Glutamatergic neuron (in vitro differentiated cells): ENCODE measurements around the gene BCL2. TPM values are rescaled to one million over a fixed set of nuclear protein-coding genes. Genes with fewer than 3 reads are reported as not detected.

ENCODE experiments used
- DNase-seq: peaks from one replicate; pipeline ENCODE4 v3.0.0; 2022
- H3K27ac Mint-ChIP-seq: one replicate; pipeline ENCODE4 v1.8.0; 2020; ENCODE audit warnings: mild to moderate bottlenecking, mixed read lengths, inconsistent platforms; ENCODE audit not compliant: unreplicated experiment
- H3K27me3 Mint-ChIP-seq: one replicate; pipeline ENCODE4 v1.8.0; 2020; ENCODE audit warnings: mild to moderate bottlenecking, moderate library complexity, mixed read lengths, inconsistent platforms; ENCODE audit not compliant: unreplicated experiment
- H3K36me3 Mint-ChIP-seq: one replicate; pipeline ENCODE4 v1.8.0; 2020; ENCODE audit warnings: mild to moderate bottlenecking, mixed read lengths, inconsistent platforms; ENCODE audit not compliant: unreplicated experiment
- H3K4me1 Mint-ChIP-seq: one replicate; pipeline ENCODE4 v1.8.0; 2020; ENCODE audit warnings: mild to moderate bottlenecking, low read depth, mixed read lengths, inconsistent platforms; ENCODE audit not compliant: unreplicated experiment
- H3K4me3 Mint-ChIP-seq: one replicate; pipeline ENCODE4 v1.8.0; 2020; ENCODE audit warnings: mild to moderate bottlenecking, mixed read lengths, inconsistent platforms; ENCODE audit not compliant: unreplicated experiment
- H3K9me3 Mint-ChIP-seq: one replicate; pipeline ENCODE4 v1.8.0; 2020; ENCODE audit warnings: mild to moderate bottlenecking, moderate library complexity, mixed read lengths, inconsistent platforms; ENCODE audit not compliant: unreplicated experiment
- total RNA-seq: library from RNA; stranded (reverse); fragmentation: NEBNext Ultra II Directional; extraction: Animal tissue kit (Norgen Biotek cat#: 25700); gene quantifications from one replicate; pipeline ENCODE4 v1.2.1, GENCODE V29; 2021; ENCODE audit not compliant: unreplicated experiment
- TF ChIP-seq, protein P1 (sequence below): fragments of 200-600 bp; sonication (generic); IDR thresholded peaks from one replicate; pipeline ENCODE4 v1.5.0; 2021; ENCODE audit not compliant: partially characterized antibody, unreplicated experiment

The BCL2 gene
- total RNA-seq, 1 donor from 2014 or later, result 6.8 TPM

DNA sequence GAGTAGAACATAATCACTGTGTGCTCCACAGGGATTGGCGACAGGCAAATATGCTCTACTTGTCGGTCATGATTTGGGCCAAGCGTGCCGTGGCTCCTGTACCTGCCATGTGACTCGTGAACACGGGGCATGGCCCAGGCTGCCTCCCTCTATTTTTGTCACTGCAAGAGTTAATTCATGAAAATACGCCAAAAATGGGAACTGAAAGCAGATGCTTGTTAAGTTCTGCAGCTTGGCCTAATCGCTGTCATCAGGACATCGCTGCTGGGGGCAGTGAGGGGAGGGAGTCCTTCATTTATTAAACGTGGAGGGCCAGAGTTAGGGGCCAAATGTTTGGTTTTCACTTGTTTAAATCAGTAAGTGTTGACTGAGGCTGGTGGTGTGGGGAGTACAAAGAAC, 177.8 kb downstream of the BCL2 start:
- H3K36me3 Mint-ChIP-seq, result peaks cover 4% of the 10 kb centered on the region
- no peak for DNase-seq
- H3K27me3 Mint-ChIP-seq, result peaks cover 5% of the 10 kb centered on the region
- peaks cover 31% of the 10 kb centered on the region for H3K4me1 Mint-ChIP-seq
- H3K27ac Mint-ChIP-seq, result no peak overlapping the region
- no peak overlapping the region for H3K4me3 Mint-ChIP-seq
- TF ChIP-seq, protein P1, sequence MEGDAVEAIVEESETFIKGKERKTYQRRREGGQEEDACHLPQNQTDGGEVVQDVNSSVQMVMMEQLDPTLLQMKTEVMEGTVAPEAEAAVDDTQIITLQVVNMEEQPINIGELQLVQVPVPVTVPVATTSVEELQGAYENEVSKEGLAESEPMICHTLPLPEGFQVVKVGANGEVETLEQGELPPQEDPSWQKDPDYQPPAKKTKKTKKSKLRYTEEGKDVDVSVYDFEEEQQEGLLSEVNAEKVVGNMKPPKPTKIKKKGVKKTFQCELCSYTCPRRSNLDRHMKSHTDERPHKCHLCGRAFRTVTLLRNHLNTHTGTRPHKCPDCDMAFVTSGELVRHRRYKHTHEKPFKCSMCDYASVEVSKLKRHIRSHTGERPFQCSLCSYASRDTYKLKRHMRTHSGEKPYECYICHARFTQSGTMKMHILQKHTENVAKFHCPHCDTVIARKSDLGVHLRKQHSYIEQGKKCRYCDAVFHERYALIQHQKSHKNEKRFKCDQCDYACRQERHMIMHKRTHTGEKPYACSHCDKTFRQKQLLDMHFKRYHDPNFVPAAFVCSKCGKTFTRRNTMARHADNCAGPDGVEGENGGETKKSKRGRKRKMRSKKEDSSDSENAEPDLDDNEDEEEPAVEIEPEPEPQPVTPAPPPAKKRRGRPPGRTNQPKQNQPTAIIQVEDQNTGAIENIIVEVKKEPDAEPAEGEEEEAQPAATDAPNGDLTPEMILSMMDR, result no peak
- H3K9me3 Mint-ChIP-seq, result peaks cover 6% of the 10 kb centered on the region

DNA sequence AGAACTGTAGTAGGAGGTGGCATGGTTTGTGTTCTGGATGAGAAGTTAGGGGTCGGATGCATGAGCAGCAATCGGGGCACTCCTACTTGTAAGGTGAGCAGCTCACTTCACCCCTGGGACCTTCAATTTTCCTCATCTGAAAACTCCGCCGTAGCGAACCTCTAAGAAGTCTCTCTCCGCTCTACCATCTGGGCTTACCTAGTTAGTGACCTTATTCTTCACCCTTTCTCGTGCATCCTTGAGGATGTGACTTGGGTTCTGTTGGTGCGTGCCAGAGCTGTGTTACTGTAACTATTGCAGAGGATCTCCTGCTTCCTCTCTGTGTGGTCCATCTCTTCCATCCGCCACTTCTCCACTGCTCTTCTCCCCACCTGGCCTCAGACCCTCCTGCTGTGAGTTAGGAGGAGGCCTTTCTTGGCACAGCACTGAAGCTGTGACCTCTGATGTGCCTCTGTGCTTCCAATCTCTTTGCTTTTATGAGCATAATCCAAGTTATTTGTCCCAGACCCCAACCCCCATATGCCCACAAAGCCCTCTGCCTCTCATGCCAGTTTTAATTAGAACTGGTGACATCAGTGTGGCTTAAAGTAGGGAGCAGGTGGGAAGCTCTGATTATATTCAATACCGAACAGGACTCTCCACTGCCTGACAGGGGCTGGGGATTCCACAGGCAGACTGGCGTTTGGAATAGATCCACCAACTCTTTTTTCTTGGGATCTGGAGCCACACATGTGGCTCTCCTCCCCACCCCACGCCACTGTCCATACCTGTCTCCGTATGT, 178.4 kb downstream of the BCL2 start:
- Mint-ChIP-seq H3K36me3 (peaks cover 4% of the 10 kb centered on the region), H3K4me3 (no peak overlapping the region), H3K9me3 (peaks cover 6% of the 10 kb centered on the region), H3K4me1 (peaks cover 31% of the 10 kb centered on the region), H3K27me3 (peaks cover 5% of the 10 kb centered on the region), H3K27ac (no peak overlapping the region)
- TF ChIP-seq, protein P1, result no peak
- DNase-seq, result no peak

DNA sequence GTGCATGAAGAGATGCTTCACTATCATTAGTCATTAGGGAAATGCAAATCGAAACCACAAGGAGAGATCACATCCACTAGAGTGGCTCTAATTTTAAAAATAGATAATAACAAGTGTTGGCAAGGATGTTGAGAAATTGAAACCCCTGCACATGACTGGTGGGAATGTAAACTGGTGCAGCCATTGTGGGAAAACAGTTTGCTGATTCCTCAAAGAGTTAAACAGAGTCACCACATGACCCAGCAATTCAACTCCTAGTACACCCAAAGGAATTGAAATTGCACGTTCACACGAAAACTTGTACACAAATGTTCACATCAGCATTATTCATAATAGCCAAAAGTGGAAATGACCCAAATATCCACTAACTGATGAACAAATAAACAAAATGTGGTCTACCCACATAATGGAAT, 179.5 kb downstream of the BCL2 start:
- peaks cover 5% of the 10 kb centered on the region for H3K27me3 Mint-ChIP-seq
- peaks cover 4% of the 10 kb centered on the region for H3K36me3 Mint-ChIP-seq
- no peak overlapping the region for H3K27ac Mint-ChIP-seq
- peaks cover 31% of the 10 kb centered on the region for H3K4me1 Mint-ChIP-seq
- no peak for DNase-seq
- no peak overlapping the region for H3K4me3 Mint-ChIP-seq
- TF ChIP-seq, protein P1, result no peak
- H3K9me3 Mint-ChIP-seq, result peaks cover 6% of the 10 kb centered on the region

DNA sequence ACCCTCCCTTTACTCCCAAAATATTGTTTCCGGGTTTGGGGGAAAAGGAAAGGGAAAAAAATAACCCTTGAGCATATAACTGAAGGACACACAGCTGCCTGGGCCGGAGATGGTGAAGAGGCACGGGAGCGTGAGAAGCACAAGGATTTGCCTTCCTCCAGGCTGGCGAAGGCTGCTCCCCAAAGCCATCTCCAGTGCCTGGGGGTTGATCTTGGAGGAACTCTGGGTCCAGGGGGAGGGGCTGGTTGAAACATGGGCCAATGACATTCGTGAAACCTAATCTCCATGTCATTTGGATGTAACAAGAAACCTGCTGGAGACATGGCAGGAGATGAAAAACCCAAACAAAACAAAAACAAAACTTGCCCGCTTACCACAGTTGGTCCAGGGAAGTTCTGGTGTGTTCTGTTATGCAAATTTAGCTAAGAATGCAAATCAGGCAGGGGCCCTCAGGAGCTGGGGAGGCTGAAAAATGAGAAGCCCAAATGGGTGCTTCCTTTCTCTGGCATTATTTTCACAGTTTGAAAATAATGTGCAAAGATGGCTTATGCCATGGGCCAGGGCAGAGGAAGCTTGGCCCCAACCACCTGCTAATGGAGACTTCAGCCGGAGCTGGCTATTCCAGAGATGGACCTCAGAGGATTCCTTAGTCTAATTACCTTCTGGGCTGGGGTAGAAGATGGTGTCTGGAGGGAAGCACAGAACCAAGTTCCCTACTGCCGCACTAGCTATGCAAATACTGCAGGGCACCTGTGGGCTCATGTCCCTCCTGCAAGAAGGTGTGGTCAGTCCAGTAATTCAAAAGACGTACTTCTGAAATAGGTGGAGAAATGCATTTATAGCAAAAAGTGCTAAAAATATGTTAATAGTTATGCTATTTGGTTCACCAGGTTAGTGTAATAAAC, 180.9 kb downstream of the BCL2 start:
- TF ChIP-seq, protein P1, result no peak
- Mint-ChIP-seq H3K36me3 (peaks cover 4% of the 10 kb centered on the region), H3K4me1 (peaks cover 24% of the 10 kb centered on the region), H3K27me3 (peaks cover 5% of the 10 kb centered on the region), H3K4me3 (no peak overlapping the region), H3K27ac (no peak overlapping the region), H3K9me3 (peaks cover 4% of the 10 kb centered on the region)
- no peak for DNase-seq
